WTC11 (cell line): ENCODE data around the gene NUP93. TPM values are rescaled to one million over a fixed set of nuclear protein-coding genes. Genes with fewer than 3 reads are reported as not detected.

Experiments used
- ATAC-seq: fragments of 200-7000 bp; cut with Tn5 transposase; 2 replicates; pipeline ENCODE4 v1.10.0; 2021; ENCODE audit warnings: mild to moderate bottlenecking, moderate library complexity
- CTCF ChIA-PET: fragments of 300-600 bp; sonication (Branson Sonifier 250); formaldehyde crosslinking; loops from one replicate; lab custom pipeline; 2021; ENCODE audit warnings: antibody characterized with exemption; lab: Charles Lee
- POLR2A ChIA-PET: fragments of 350-600 bp; sonication (Branson Sonifier 250); formaldehyde crosslinking; loops from one replicate; lab custom pipeline; 2021; ENCODE audit warnings: antibody characterized with exemption; lab: Charles Lee
- DNase-seq: peaks from one replicate; pipeline ENCODE4 v3.0.0; 2021; ENCODE audit warnings: low spot score
- H3K27ac Mint-ChIP-seq: 2 replicates; pipeline ENCODE4 v1.8.0; 2021; ENCODE audit warnings: mixed read lengths
- H3K27me3 Mint-ChIP-seq: 2 replicates; pipeline ENCODE4 v1.8.0; 2021; ENCODE audit warnings: low read depth, mild to moderate bottlenecking, moderate library complexity, mixed read lengths
- H3K36me3 Mint-ChIP-seq: 2 replicates; pipeline ENCODE4 v1.8.0; 2021; ENCODE audit warnings: mixed read lengths
- H3K4me1 Mint-ChIP-seq: 2 replicates; pipeline ENCODE4 v1.8.0; 2022; ENCODE audit warnings: mixed read lengths
- H3K4me3 Mint-ChIP-seq: 2 replicates; pipeline ENCODE4 v1.8.0; 2021; ENCODE audit warnings: mild to moderate bottlenecking, moderate library complexity, mixed read lengths
- H3K9me3 Mint-ChIP-seq: 2 replicates; pipeline ENCODE4 v1.8.0; 2021; ENCODE audit warnings: mixed read lengths
- ATF1 ChIP-seq: sonication (generic); formaldehyde crosslinking; IDR thresholded peaks from 2 replicates; pipeline ENCODE4 v1.8.1; 2023; ENCODE audit warnings: mild to moderate bottlenecking, moderate library complexity, missing genetic modification reagents
- CBFB ChIP-seq: sonication (generic); formaldehyde crosslinking; IDR thresholded peaks from 2 replicates; pipeline ENCODE4 v1.8.1; 2022; ENCODE audit warnings: mild to moderate bottlenecking, low read depth, missing genetic modification reagents
- CREM ChIP-seq: sonication (generic); formaldehyde crosslinking; IDR thresholded peaks from 2 replicates; pipeline ENCODE4 v1.8.1; 2022; ENCODE audit warnings: mild to moderate bottlenecking, missing genetic modification reagents, moderate library complexity
- HMGA2 ChIP-seq: fragments of 250-450 bp; sonication (Bioruptor Pico); IDR thresholded peaks from 2 replicates; pipeline ENCODE4 v1.4.0; 2021; ENCODE audit warnings: mild to moderate bottlenecking, moderate library complexity
- NFE2L1 ChIP-seq: sonication (generic); formaldehyde crosslinking; IDR thresholded peaks from 2 replicates; pipeline ENCODE4 v1.8.1; 2023; ENCODE audit warnings: missing genetic modification reagents
- NR3C1 ChIP-seq: sonication (generic); formaldehyde crosslinking; conservative IDR thresholded peaks from 2 replicates; pipeline ENCODE4 v1.8.1; 2023; ENCODE audit warnings: low read depth, mild to moderate bottlenecking, missing genetic modification reagents
- SP1 ChIP-seq: sonication (generic); formaldehyde crosslinking; conservative IDR thresholded peaks from 2 replicates; pipeline ENCODE4 v1.8.1; 2022; ENCODE audit warnings: missing genetic modification reagents
- total RNA-seq: library from RNA; stranded (reverse); gene quantifications from 3 replicates; pipeline ENCODE4 v1.2.3, GENCODE V29; 2021
- TF ChIP-seq, protein P1 (sequence below): sonication (generic); formaldehyde crosslinking; IDR thresholded peaks from 2 replicates; pipeline ENCODE4 v1.8.1; 2023; ENCODE audit warnings: mild to moderate bottlenecking, missing genetic modification reagents, moderate library complexity
- TF ChIP-seq, protein P2 (sequence below): sonication (generic); formaldehyde crosslinking; IDR thresholded peaks from 2 replicates; pipeline ENCODE4 v1.8.1; 2022; ENCODE audit warnings: low read depth, mild to moderate bottlenecking, moderate library complexity, missing genetic modification reagents, borderline replicate concordance
- TF ChIP-seq, protein P3 (sequence below): sonication (generic); formaldehyde crosslinking; IDR thresholded peaks from 2 replicates; pipeline ENCODE4 v1.8.1; 2022; ENCODE audit warnings: missing genetic modification reagents, borderline replicate concordance
- TF ChIP-seq, protein P4 (sequence below): sonication (generic); formaldehyde crosslinking; IDR thresholded peaks from 2 replicates; pipeline ENCODE4 v1.8.0; 2023; ENCODE audit warnings: missing genetic modification reagents, mild to moderate bottlenecking, borderline replicate concordance
- TF ChIP-seq, protein P5 (sequence below): fragments of 250-450 bp; sonication (Bioruptor Pico); IDR thresholded peaks from 2 replicates; pipeline ENCODE4 v2.1.2; 2022; ENCODE audit warnings: mild to moderate bottlenecking, moderate library complexity

The NUP93 gene
- total RNA-seq, 1 experiment from 2014 or later: 185 TPM

DNA sequence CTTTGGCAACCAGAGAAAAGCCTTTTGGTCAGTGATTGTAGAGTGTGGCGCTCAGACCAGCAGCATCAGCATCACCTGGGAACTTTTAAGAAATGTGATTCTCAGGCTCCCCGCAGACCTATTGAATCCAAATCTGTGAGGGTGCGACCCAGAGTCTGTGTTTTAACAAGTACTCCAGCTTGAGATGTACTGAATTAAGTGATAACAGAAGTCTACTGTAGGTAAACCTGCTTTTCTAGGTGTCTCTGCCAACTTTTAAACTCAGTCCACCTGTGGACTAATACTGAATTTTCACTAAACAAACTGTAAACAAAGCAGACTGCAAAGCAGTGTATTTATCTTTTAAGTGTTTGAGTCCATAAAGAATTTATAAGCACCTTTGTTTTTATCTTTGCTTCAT is 43.6 kb downstream of the NUP93 start (continued):
- TF ChIP-seq, protein P1, sequence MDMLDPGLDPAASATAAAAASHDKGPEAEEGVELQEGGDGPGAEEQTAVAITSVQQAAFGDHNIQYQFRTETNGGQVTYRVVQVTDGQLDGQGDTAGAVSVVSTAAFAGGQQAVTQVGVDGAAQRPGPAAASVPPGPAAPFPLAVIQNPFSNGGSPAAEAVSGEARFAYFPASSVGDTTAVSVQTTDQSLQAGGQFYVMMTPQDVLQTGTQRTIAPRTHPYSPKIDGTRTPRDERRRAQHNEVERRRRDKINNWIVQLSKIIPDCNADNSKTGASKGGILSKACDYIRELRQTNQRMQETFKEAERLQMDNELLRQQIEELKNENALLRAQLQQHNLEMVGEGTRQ (CRISPR knock-in tag): no peak
- TF ChIP-seq SP1 (CRISPR knock-in tag) (no peak), CREM (CRISPR knock-in tag) (no peak), NFE2L1 (CRISPR knock-in tag) (no peak)
- TF ChIP-seq, protein P2, sequence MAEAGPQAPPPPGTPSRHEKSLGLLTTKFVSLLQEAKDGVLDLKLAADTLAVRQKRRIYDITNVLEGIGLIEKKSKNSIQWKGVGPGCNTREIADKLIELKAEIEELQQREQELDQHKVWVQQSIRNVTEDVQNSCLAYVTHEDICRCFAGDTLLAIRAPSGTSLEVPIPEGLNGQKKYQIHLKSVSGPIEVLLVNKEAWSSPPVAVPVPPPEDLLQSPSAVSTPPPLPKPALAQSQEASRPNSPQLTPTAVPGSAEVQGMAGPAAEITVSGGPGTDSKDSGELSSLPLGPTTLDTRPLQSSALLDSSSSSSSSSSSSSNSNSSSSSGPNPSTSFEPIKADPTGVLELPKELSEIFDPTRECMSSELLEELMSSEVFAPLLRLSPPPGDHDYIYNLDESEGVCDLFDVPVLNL (CRISPR knock-in tag): no peak
- TF ChIP-seq, all 79 proteins: peak for 0

DNA sequence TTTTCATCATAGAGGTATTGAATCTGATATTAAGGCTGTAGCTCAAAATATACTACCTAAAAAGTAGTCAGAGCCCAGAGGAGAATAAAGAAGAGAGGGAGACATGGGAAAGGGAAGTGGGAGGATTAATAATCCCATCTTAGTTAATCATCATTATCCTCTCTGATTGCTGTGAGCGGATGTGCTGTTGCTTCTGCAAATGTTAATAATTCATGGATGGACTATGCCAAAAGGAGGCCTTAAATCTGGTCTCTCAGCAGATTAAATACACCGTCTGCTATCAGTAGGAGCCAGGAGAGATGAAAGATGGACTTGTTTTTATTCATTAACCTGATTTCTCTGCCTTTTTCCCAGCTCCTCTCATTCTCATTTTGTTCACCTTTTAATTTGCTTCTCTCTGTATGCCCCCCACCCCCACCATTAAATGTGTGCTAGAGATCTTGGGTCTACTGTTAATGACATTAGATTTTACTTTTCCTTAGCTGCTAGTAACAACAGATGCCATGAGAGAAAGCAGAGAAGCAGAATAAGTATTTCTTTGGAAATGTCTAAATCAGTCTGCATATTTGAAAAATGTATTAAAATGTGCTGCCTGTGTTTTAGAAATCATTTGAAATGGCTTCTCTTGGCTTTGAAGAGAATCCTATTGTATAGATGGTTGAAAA is 44.2 kb downstream of the NUP93 start:
- ChIA-PET POLR2A (interaction anchor here (0.7 kb wide), 1 partner anchor 296 kb away, joined by 3 read pairs; no protein-coding TSS in a partner anchor), CTCF (interaction anchor here (0.7 to 1.0 kb wide), 2 partner anchors 10 to 121 kb away, joined by 3 read pairs; no protein-coding TSS in a partner anchor)
- no peaks in the 10 kb centered on the region for H3K36me3 Mint-ChIP-seq
- H3K4me1 Mint-ChIP-seq: peaks cover 43% of the 10 kb centered on the region
- no peak overlapping the region for H3K4me3 Mint-ChIP-seq
- H3K9me3 Mint-ChIP-seq: no peaks in the 10 kb centered on the region
- TF ChIP-seq, protein P3, sequence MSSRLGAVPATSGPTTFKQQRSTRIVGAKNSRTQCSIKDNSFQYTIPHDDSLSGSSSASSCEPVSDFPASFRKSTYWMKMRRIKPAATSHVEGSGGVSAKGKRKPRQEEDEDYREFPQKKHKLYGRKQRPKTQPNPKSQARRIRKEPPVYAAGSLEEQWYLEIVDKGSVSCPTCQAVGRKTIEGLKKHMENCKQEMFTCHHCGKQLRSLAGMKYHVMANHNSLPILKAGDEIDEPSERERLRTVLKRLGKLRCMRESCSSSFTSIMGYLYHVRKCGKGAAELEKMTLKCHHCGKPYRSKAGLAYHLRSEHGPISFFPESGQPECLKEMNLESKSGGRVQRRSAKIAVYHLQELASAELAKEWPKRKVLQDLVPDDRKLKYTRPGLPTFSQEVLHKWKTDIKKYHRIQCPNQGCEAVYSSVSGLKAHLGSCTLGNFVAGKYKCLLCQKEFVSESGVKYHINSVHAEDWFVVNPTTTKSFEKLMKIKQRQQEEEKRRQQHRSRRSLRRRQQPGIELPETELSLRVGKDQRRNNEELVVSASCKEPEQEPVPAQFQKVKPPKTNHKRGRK (CRISPR knock-in tag): no peak
- TF ChIP-seq, protein P4, sequence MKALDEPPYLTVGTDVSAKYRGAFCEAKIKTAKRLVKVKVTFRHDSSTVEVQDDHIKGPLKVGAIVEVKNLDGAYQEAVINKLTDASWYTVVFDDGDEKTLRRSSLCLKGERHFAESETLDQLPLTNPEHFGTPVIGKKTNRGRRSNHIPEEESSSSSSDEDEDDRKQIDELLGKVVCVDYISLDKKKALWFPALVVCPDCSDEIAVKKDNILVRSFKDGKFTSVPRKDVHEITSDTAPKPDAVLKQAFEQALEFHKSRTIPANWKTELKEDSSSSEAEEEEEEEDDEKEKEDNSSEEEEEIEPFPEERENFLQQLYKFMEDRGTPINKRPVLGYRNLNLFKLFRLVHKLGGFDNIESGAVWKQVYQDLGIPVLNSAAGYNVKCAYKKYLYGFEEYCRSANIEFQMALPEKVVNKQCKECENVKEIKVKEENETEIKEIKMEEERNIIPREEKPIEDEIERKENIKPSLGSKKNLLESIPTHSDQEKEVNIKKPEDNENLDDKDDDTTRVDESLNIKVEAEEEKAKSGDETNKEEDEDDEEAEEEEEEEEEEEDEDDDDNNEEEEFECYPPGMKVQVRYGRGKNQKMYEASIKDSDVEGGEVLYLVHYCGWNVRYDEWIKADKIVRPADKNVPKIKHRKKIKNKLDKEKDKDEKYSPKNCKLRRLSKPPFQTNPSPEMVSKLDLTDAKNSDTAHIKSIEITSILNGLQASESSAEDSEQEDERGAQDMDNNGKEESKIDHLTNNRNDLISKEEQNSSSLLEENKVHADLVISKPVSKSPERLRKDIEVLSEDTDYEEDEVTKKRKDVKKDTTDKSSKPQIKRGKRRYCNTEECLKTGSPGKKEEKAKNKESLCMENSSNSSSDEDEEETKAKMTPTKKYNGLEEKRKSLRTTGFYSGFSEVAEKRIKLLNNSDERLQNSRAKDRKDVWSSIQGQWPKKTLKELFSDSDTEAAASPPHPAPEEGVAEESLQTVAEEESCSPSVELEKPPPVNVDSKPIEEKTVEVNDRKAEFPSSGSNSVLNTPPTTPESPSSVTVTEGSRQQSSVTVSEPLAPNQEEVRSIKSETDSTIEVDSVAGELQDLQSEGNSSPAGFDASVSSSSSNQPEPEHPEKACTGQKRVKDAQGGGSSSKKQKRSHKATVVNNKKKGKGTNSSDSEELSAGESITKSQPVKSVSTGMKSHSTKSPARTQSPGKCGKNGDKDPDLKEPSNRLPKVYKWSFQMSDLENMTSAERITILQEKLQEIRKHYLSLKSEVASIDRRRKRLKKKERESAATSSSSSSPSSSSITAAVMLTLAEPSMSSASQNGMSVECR (CRISPR knock-in tag): no peak
- TF ChIP-seq HMGA2 (CRISPR knock-in tag) (no peak), NR3C1 (no peak), SP1 (CRISPR knock-in tag) (no peak)
- no peaks in the 10 kb centered on the region for H3K27me3 Mint-ChIP-seq
- H3K27ac Mint-ChIP-seq: no peak overlapping the region
- no peak for ATAC-seq
- no peak for DNase-seq

DNA sequence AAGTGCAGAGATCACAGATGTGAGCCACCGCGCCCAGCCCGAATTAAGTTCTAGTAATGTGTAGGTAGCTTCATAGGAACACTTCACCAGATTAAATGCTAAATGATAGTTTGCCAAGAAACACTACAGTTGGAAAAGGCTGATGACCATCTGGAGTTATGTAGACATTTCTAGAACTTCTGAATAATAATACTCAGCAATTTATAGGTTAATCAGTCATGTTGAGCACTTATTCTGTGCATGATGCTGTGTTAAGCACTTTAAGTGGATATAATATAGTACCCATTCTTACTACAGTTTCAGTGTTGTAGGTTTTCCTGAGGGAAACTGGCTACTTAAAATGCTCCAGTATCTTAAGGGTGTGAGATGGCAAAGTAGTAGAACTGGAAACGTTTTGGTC is 45.2 kb downstream of the NUP93 start:
- H3K36me3 Mint-ChIP-seq: no peaks in the 10 kb centered on the region
- H3K4me3 Mint-ChIP-seq: no peak overlapping the region
- ChIA-PET POLR2A (no interaction called here), CTCF (interaction anchor here (0.7 kb wide), 2 partner anchors 11 to 91 kb away, joined by 3 read pairs; no protein-coding TSS in a partner anchor)
- H3K4me1 Mint-ChIP-seq: peaks cover 52% of the 10 kb centered on the region
- ATAC-seq: no peak
- H3K27ac Mint-ChIP-seq: no peak overlapping the region
- H3K27me3 Mint-ChIP-seq: no peaks in the 10 kb centered on the region
- TF ChIP-seq, protein P5, sequence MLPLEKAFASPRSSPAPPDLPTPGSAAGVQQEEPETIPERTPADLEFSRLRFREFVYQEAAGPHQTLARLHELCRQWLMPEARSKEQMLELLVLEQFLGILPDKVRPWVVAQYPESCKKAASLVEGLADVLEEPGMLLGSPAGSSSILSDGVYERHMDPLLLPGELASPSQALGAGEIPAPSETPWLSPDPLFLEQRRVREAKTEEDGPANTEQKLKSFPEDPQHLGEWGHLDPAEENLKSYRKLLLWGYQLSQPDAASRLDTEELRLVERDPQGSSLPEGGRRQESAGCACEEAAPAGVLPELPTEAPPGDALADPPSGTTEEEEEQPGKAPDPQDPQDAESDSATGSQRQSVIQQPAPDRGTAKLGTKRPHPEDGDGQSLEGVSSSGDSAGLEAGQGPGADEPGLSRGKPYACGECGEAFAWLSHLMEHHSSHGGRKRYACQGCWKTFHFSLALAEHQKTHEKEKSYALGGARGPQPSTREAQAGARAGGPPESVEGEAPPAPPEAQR (CRISPR knock-in tag): no peak
- TF ChIP-seq CBFB (no peak), ATF1 (no peak)
- TF ChIP-seq, all 79 proteins: peak for 0
- DNase-seq: no peak
- no peaks in the 10 kb centered on the region for H3K9me3 Mint-ChIP-seq
